Psoas muscle (tissue), 8 donors: ENCODE data around the gene SLC30A5. TPM values are rescaled to one million over a fixed set of nuclear protein-coding genes. Genes with fewer than 3 reads are reported as not detected.
"Not testable (repeated sequence)": the region's sequence is repeated elsewhere in the genome, so short reads cannot be mapped to it uniquely, and the experiment has no call there.

Experiments used
- ATAC-seq, 4 donors: fragments of 200-7000 bp; cut with Tn5 transposase; one replicate each; pipeline ENCODE4 v1.9.1; 2020; ENCODE audit warnings: moderate library complexity in 3 of 4, mild to moderate bottlenecking in 2 of 4
- DNase-seq, 2 donors: peaks; one replicate each; pipeline ENCODE4 v3.0.0-alpha.2; 2020
- H3K27ac ChIP-seq: fragments of 200-600 bp; one replicate; pipeline ENCODE4 v1.8.0; 2022
- H3K27me3 ChIP-seq, 3 donors: fragments of 200-600 bp in 1 of 3; one replicate each; pipeline versions ENCODE4 v1.6.1 to v1.8.0; 2013 to 2022; ENCODE audit warnings: low read length in 2 of 3, mild to moderate bottlenecking in 2 of 3, moderate library complexity in 1 of 3; ENCODE audit not compliant: insufficient read depth in 3 of 3
- H3K36me3 ChIP-seq, 2 donors: fragments of 200-600 bp in 1 of 2; one replicate each; pipeline versions ENCODE4 v1.6.1 to v1.8.0; 2013 to 2022; ENCODE audit warnings: low read depth in 1 of 2, mild to moderate bottlenecking in 1 of 2, moderate library complexity in 1 of 2; ENCODE audit not compliant: insufficient read depth in 1 of 2
- H3K4me1 ChIP-seq: fragments of 200-600 bp; one replicate; pipeline ENCODE4 v1.8.0; 2022
- H3K4me3 ChIP-seq: fragments of 200-600 bp; one replicate; pipeline ENCODE4 v1.8.0; 2022; ENCODE audit warnings: mild to moderate bottlenecking
- H3K9me3 ChIP-seq: fragments of 200-600 bp; one replicate; pipeline ENCODE4 v1.8.0; 2022
- WGBS, 3 donors: extraction: QIAGEN DNeasy Blood & Tissue Kit; methylation state at CpG; one replicate each; pipeline versions ENCODE4 v1.1.6 to v1.1.7; 2013; 5-methylcytosine and 5-hydroxymethylcytosine counted together
- intact Hi-C, 2 donors: fragments of 100-400 bp; cut with DNase I; formaldehyde crosslinking; loops; one replicate each; pipeline versions ENCODE4 v1.11.0 to v1.14.2; 2022
- polyA plus RNA-seq, 3 donors: library from polyadenylated mRNA; stranded (reverse); fragments of 200-250 nt; gene quantifications; one replicate each; pipeline ENCODE4 v1.2.3, GENCODE V29; 2013
- total RNA-seq, 4 donors: library from RNA; stranded (reverse); fragmentation: NEBNext Ultra II Directional in 2 of 4; extraction: Animal tissue kit (Norgen Biotek cat#: 25700) in 2 of 4; gene quantifications; one replicate each; pipeline versions ENCODE4 v1.2.1 to v1.2.4, GENCODE V29; 2021 to 2023
- TF ChIP-seq, protein P1 (sequence below): fragments of 200-600 bp; IDR thresholded peaks from one replicate; pipeline ENCODE4 v1.8.0; 2022; ENCODE audit warnings: antibody characterized with exemption
- donor health status: healthy with polysubstance abuse.
- donor health status: DM: no; HTN: no; CAD: no; lungs with moderate emphysema.
- donor health status: Bipolar disorder and iron deficiency.
- donor health status: healthy.
- donor health status: DM: yes; HTN: yes; CAD: no.
- donor health status: DM: no; HTN: no; CAD: no.
- donor health status: DM: no; HTN: no; CAD: no.
- donor health status: DM: yes; HTN: yes; CAD: no.

SLC30A5 gene
- total and polyA plus RNA-seq, 7 donors = 11.5 to 21.1 (median 17.7) TPM

- no peaks in the 10 kb centered on the region for H3K9me3 ChIP-seq
- no peak overlapping the region for H3K4me3 ChIP-seq
- H3K4me1 ChIP-seq = no peaks in the 10 kb centered on the region
- 65 to 79% (median 69%) methylated on average over 2 of the region's 2 CpGs for WGBS, 3 donors
- no peaks in the 10 kb centered on the region for H3K27me3 ChIP-seq
- ATAC-seq (no peak), DNase-seq (no peak)
- TF ChIP-seq, protein P1, sequence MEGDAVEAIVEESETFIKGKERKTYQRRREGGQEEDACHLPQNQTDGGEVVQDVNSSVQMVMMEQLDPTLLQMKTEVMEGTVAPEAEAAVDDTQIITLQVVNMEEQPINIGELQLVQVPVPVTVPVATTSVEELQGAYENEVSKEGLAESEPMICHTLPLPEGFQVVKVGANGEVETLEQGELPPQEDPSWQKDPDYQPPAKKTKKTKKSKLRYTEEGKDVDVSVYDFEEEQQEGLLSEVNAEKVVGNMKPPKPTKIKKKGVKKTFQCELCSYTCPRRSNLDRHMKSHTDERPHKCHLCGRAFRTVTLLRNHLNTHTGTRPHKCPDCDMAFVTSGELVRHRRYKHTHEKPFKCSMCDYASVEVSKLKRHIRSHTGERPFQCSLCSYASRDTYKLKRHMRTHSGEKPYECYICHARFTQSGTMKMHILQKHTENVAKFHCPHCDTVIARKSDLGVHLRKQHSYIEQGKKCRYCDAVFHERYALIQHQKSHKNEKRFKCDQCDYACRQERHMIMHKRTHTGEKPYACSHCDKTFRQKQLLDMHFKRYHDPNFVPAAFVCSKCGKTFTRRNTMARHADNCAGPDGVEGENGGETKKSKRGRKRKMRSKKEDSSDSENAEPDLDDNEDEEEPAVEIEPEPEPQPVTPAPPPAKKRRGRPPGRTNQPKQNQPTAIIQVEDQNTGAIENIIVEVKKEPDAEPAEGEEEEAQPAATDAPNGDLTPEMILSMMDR = no peak
- intact Hi-C loops = no loop called here
- H3K27ac ChIP-seq = no peak overlapping the region
- H3K36me3 ChIP-seq = peaks cover 0 to 84% of the 10 kb centered on the region in 2 donors
Measured at GRCh38 chr5:69130241-69130640, 36.4 kb downstream of the SLC30A5 start.

DNA sequence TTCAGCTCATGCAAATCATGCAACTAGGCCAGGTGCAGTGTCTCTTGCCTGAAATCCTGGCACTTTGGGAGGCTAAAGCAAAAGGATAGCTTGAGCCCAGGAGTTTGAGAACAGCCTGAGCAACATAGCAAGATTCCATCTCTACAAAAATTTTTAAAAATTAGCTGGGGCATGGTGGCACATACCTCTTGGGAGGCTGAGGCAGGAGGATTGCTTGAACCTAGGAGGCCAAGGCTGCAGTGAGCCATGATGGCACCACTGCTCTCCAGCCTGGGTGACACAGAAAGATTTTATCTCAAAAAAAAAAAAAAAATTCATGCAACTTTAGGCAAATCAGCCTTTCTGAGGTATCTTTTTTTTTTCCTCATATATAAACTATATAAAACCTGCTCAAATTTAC is 37.5 kb downstream of the SLC30A5 start:
- intact Hi-C loops = no loop called here

DNA sequence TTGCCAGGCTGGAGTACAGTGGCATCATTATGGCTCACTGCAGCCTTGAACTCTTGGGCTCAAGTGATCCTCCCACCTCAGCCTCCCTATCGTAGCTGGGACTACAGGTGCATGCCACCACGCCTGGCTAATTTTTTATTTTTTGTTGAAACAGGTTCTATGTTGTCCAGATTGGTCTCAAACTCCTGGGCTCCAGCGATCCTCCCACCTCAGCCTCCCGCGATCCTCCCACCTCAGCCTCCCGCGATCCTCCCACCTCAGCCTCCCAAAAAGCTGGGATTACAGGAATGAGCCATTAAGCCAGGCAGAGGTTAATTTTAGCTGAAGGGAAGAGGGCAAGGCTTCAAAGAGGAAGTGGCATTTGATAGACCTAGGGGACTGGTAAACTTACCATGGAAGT is 40.3 kb downstream of the SLC30A5 start:
- no peak overlapping the region for H3K4me3 ChIP-seq
- H3K9me3 ChIP-seq = no peaks in the 10 kb centered on the region
- H3K27me3 ChIP-seq = no peaks in the 10 kb centered on the region
- DNase-seq = no peak
- H3K4me1 ChIP-seq = no peaks in the 10 kb centered on the region
- H3K27ac ChIP-seq = no peak overlapping the region
- TF ChIP-seq, protein P1 = no peak
- 67 to 93% (median 67%) methylated on average over 7 of the region's 7 CpGs for WGBS, 3 donors
- intact Hi-C loops = no loop called here
- no peak for ATAC-seq
- H3K36me3 ChIP-seq = peaks cover 0 to 51% of the 10 kb centered on the region in 2 donors

More for the DNA sequence above, 37.5 kb downstream of the SLC30A5 start:
- Histone ChIP-seq H3K9me3 (no peaks in the 10 kb centered on the region), H3K4me3 (no peak overlapping the region), H3K27ac (no peak overlapping the region), H3K4me1 (no peaks in the 10 kb centered on the region), H3K27me3 (no peaks in the 10 kb centered on the region), H3K36me3 (peaks cover 0 to 77% of the 10 kb centered on the region in 2 donors)
- ATAC-seq = no peak
- no peak for DNase-seq
- TF ChIP-seq, protein P1 = no peak

GRCh38 chr5:69136293-69136692 is 42.5 kb downstream of the SLC30A5 start:
- Histone ChIP-seq H3K36me3 (peaks cover 0 to 33% of the 10 kb centered on the region in 2 donors), H3K9me3 (peaks cover 4% of the 10 kb centered on the region), H3K4me3 (no peak overlapping the region), H3K27ac (no peak overlapping the region), H3K4me1 (no peaks in the 10 kb centered on the region), H3K27me3 (no peaks in the 10 kb centered on the region)
- DNase-seq (no peak), ATAC-seq (no peak)
- TF ChIP-seq, protein P1 = no peak
- 91 to 93% (median 92%) methylated on average over 3 of the region's 3 CpGs for WGBS, 3 donors
- intact Hi-C loops = no loop called here

DNA sequence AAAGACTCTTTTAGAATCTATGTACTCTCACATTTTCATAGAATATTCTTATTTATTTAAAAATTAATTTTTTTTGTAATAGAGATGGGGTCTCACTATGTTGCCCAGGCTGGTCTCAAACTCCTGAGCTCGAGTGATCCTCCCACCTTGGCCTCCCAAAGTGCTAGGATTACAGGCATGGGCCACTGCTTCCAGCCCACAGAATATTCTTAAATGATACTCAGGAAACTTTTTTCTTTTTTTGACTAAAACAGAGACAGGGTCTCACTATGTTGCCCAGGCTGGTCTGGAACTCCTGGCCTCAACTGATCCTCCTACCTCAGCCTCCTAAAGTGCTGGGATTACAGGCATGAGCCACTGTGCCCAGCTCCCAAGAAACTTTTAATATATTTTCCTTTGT is 43.4 kb downstream of the SLC30A5 start:
- ATAC-seq, H3K27me3 ChIP-seq, intact Hi-C loops, H3K27ac ChIP-seq, H3K9me3 ChIP-seq, H3K4me3 ChIP-seq, DNase-seq, H3K4me1 ChIP-seq: not testable (repeated sequence)
- WGBS, 3 donors = 88 to 96% (median 94%) methylated on average over 1 of the region's 1 CpG
- peaks cover 0 to 23% of the 10 kb centered on the region in 2 donors for H3K36me3 ChIP-seq
